GM04504 (cell line): Measurements from ENCODE around the gene DHRSX.
"Not testable (repeated sequence)": the region's sequence is repeated elsewhere in the genome, so short reads cannot be mapped to it uniquely, and the experiment has no call there.

Experiments used
- DNase-seq: peaks from one replicate; pipeline ENCODE4 v3.0.0-alpha.2; 2012; ENCODE audit warnings: low read depth

Gene DHRSX

DNA sequence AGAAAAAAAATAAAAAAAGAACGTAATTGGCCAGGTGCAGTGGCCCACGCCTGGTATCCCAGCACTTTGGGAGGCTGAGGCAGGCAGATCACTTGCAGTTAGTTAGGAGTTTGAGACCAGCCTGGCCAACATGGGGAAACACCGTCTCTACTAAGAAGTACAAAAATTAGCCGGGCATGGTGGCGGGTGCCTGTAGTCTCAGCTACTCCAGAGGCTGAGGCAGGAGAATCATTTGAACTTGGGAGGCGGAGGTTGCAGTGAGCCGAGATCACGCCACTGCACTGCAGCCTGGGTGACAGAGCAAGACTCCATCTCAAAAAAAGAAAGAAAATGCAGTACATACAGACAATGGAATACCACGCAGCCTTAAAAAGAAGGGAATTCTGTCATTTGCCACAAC is 150.7 kb downstream of the DHRSX start:
- not testable (repeated sequence) for DNase-seq

- no peak for DNase-seq
These were observed 152.6 kb downstream of the DHRSX start for GRCh38 chrX:2348211-2348610.

GRCh38 chrX:2346158-2346557 is 154.6 kb downstream of the DHRSX start:
- no peak for DNase-seq

DNA sequence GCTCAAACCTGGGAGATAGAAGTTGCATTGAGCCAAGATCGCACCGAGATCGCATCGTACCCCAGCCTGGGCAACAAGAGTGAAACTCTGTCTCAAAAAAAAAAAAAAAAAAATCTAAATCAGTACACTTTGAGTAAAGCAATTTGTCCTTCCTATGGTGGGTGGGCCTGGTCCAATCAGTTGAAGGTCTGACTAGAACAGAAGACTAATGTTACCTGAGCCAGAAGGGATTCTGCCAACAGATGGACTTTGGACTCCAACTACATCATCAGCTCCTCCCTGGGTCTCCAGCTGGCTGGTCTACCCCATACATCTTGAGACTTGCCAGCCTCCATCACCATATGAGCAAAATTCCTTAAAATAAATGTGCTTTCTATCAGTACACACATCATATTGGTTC is 155.2 kb downstream of the DHRSX start:
- no peak for DNase-seq

DNA sequence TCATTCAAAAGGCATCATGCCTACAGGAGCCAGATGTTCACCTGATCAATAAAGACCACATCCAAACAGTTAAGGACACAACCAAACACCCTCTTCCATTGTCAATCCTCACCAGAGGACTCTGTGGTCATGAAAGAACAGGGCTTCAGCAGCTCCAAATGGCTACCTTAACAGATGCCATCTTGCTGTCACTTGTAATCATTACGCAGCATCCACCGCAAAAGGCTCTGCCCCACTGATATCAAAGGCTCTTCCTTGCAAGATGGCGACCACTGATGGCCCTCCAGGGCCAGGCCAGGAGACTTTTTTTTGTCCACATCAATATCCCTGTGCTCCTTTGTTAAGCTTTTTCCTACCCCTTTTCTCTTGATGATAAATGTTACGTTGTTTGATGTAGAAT is 157.4 kb downstream of the DHRSX start:
- no peak for DNase-seq

DNA sequence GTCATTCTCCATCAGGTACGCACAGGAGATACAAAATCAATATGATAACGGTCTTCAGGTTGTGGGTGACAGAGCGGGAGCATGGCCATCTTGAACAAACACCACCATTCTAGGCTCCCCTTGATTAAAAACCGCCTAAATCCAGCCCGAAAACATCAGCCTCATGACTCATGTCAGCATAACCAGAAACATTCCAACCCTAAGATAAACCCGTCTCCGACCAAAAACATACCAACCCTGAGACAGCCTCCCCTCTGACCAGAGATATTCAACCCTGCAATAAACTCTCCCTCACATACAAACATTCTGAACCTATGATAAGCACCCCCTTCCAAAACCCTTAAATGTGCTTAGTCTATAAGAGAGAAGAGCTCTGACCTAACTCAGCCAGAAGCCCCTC is 157.9 kb downstream of the DHRSX start:
- DNase-seq = no peak

GRCh38 chrX:2342281-2342688 is 158.5 kb downstream of the DHRSX start:
- no peak for DNase-seq

DNA sequence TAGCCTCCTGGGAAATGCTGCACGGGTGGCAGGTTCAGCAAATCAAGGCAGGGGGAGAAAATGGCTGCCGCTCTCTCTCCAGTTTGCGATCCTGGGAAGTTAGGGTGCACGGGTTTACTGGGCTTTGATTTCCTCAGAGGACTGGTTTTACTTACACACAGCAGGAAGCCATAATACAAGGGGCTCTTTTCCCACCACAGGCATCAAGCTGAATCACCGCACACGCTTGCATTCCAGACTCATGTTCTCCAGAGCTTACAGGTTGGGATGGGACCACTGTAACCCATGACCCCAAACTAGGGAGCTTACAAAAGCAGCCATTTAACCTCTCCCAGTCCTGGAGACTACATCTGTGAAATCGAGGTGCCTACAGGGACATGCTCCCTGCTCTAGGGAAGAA is 159.8 kb downstream of the DHRSX start:
- no peak for DNase-seq

- no peak for DNase-seq
These were observed 164.6 kb downstream of the DHRSX start for GRCh38 chrX:2336181-2336580.

DNA sequence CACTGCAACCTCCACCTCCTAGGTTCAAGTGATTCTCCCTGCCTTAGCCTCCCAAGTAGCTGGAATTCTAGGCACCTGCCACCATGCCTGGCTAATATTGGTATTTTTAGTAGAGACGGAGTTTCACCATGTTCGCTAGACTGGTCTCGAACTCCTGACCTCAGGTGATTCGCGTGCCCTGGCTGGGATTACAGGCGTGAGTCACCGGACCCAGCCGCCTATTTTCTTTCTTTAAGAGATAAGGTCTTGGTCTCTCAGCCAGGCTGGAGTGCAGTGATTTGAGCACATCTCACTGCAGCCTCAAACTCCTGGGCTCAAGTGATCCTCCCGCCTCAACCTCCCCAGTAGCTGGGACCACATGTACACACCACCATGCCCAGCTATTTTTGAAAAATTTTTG is 166.5 kb downstream of the DHRSX start:
- DNase-seq = no peak

DNA sequence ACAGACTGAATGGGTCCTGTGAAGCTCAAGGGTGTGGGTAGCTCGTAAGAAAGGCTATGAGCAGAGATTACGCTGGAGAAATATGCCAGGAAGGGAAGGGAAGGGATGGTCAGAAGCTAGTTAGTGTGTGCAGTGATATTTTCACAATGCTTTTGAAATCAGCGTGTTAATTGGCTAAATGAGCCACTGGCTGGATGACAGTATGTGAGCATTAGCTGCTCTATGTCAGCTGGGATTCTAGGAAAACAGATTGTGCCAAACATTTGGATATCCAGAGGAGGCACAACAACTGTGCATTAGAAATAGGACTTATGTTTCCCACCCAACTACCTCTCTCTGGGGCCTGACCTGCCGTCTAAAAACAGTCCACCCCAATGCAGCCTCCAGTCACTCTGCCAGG is 168.5 kb downstream of the DHRSX start:
- no peak for DNase-seq

DNA sequence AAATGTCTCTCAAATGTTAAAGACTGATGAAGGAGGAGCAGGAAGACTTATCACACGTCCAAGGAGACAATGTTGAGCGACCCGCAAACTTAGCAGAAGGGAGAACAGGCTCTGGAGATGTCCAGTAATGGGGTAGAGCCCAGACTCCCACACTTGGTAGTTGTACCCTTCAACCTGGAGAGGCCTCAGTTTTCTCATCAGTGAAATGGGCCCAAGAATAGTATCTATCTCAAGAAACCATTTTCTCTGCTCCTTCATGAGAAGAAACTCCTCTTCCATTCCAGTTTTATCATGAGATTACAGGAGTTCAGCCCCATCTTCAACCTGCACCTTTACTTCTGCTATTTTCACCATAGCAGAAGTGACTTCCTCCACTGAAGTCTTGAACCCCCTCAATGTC is 169.9 kb downstream of the DHRSX start:
- DNase-seq = no peak

- DNase-seq = no peak
These were observed 170.3 kb downstream of the DHRSX start for GRCh38 chrX:2330487-2330886.

GRCh38 chrX:2327423-2327822 is 173.4 kb downstream of the DHRSX start:
- no peak for DNase-seq

- DNase-seq = peak; percentile 44
These were observed 175.5 kb downstream of the DHRSX start for GRCh38 chrX:2325076-2325784.

DNA sequence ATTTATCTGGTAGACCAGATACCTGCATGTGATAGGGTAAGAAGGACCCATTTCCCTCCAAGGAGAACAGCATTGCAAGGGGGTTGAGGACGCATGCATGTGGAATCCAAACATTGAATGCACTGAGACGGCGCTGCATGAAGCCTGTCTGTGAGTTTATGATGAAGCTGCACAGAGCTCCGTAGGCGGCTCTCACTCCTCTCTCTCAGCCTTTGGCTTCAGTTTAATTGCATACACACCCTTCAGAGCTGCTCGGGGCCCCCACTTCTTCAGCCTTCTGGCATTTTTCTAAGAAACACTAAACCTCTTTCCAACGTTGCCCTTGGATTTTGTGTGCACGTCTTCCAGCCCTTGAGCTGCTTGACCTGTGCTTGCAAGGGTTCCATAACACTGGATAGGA is 176.6 kb downstream of the DHRSX start:
- DNase-seq = no peak

DNA sequence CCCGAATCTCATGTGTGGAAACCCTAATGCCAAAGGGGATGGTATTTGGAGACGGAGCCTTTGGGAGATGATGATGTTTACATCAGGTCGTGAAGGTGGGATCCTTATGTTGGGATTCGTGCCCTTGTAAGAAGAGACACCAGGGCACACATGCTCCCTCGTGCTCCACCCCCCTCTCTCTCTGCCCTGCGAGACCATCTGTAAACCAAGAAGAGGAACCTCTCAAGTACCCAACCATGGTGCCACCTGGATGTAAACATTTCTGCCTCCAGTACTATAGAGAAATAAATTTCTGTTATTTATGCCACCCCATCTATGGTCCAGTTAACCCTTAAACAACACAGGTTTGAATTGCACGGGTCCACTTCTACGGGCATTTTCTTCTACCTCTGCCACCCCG is 179.4 kb downstream of the DHRSX start:
- no peak for DNase-seq

DNA sequence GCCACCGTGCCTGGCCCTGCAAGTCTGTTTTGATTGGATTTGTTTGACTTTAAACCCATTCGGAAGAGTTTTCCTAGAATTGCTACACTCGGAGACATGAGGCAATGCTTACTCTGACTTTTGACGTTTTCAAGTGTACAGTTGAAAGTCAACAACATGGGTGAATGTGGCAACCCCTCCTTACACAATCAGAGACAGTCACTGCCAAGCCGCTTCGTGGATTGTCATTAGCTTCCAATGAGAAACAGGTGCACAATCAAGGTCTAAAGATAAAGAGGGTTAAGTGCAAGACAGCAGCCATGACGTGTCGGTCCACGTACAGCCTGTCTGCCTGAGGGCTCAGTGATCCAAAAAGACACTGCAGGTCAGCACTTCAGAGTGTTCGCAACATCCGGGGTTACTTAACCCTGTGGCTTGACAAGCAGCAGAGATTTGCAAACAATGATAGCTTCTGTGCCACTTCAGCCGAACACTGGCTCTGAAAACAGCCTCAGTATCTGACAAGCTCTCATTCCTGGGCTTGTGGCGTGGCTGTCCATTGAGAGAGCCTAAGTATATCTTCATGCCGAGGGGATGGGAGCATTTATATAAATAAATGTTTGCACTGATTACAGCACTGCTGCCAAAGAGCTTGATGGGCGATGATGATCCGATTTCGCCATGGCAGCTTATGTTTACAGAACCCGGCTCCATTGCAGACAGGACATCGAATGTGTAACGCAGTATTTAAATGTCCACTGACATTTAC is 180.0 kb downstream of the DHRSX start:
- DNase-seq = peak; percentile 43

DNA sequence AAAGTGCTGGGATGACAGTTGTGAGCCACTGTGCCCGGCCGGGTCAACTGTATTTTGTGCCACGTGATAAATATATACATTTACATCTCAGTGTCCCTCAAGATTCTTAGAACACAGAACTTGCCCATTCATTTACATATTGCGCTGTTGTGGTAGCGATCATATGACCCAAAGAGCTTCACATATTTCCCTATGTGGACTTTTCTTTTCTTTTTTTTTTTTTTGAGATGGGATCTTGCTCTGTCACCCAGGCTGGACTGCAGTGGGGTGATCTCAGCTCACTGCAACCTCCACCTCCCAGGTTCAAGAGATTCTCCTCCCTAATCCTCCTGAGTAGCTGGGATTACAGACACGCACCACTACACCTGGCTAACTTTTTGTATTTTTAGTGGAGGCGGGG is 180.7 kb downstream of the DHRSX start:
- DNase-seq = no peak

GRCh38 chrX:2318371-2318770 is 182.4 kb downstream of the DHRSX start:
- no peak for DNase-seq

DNA sequence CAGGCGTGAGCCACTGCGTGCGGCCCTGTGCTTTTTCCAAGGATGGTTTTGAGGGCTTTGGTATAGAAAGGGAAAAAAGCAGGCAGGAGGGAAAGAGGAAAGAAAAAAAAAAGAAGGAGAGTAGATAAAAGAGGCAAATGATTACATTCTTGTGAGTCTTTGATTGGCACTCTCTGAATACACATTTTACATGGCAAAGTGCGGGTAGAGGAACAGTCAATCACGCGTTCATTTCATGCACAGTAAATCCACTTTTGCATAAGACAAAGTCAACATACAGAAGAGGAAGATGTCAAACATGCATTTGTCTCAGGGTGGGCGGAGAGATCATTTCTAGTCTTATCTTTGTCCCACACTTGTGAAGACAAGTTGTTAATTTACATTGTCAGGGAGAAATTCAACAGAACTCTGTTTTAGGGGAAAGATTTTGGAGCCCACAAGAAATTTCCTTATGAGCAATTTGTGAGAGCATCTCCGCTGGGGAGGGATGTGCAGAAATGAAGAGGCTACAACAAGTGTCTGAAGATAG is 183.2 kb downstream of the DHRSX start:
- DNase-seq = no peak

DNA sequence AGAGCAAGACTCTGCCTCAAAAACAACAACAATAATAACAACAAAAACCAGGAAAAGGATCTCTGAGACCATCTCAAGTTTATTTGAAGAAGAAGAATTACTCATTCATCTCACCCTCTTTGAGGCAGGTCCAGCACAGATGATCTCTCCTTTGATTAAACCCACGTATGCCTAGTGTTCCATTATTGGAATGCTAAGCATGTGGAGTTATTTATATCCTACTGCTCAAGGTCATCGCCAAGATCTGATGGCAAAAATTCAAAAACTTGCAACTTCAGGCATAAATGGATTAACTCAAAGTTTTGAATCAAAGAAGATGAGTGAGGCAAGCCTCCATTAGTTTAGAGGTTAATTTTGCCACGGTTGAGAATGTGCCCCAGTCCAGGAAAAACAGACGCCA is 184.2 kb downstream of the DHRSX start:
- DNase-seq = no peak

GRCh38 chrX:2315434-2315833 is 185.3 kb downstream of the DHRSX start:
- no peak for DNase-seq
